Panc1 (cell line): Measurements from ENCODE around the gene ICA1.

Experiments
- CTCF ChIP-seq: fragments of 450-650 bp; IDR thresholded peaks from 2 replicates; pipeline ENCODE4 v1.5.1; 2017; ENCODE audit warnings: mild to moderate bottlenecking
- POLR2AphosphoS5 ChIP-seq: IDR thresholded peaks from 2 replicates; pipeline ENCODE4 v1.6.1; 2012; ENCODE audit warnings: mild to moderate bottlenecking, low read depth, low read length, moderate library complexity
- SIN3A ChIP-seq: IDR thresholded peaks from 2 replicates; pipeline ENCODE4 v1.6.1; 2012; ENCODE audit warnings: low read depth, mild to moderate bottlenecking, low read length, moderate library complexity, borderline replicate concordance; ENCODE audit not compliant: insufficient read depth

- TF ChIP-seq SIN3A (no peak), CTCF (no peak), POLR2AphosphoS5 (no peak)
These were observed 84.6 kb downstream of the ICA1 start for GRCh38 chr7:8177109-8177933.
